HCT116 (cell line): ENCODE measurements around the gene SUPV3L1.

ENCODE experiments used
- CEBPB ChIP-seq: IDR thresholded peaks from 2 replicates; pipeline ENCODE4 v1.6.1; 2012; ENCODE audit warnings: low read depth
- CTCF ChIP-seq, 3 experiments: fragments of 200-600 bp in 1 of 3; sonication (generic) in 1 of 3; IDR thresholded peaks in 2 of 3; conservative IDR thresholded peaks in 1 of 3; 2 replicates each; pipeline ENCODE4 v1.5.1; 2012 to 2017; ENCODE audit warnings: low read depth in 2 of 3, low read length in 2 of 3, antibody characterized with exemption in 1 of 3, borderline replicate concordance in 1 of 3, control low read depth in 1 of 3, mild to moderate bottlenecking in 1 of 3, mixed read lengths in 1 of 3, mixed run types in 1 of 3, moderate library complexity in 1 of 3; ENCODE audit not compliant: insufficient read depth in 1 of 3
- EZH2 ChIP-seq: fragments of 200-600 bp; sonication (generic); IDR thresholded peaks from 2 replicates; pipeline ENCODE4 v1.6.1; 2017; ENCODE audit warnings: antibody characterized with exemption, mixed run types
- MAX ChIP-seq: IDR thresholded peaks from 2 replicates; pipeline ENCODE4 v1.6.1; 2012
- POLR2A ChIP-seq: IDR thresholded peaks from 2 replicates; pipeline ENCODE4 v1.7.0; 2011; ENCODE audit warnings: borderline replicate concordance; ENCODE audit not compliant: insufficient read depth, insufficient read length; ENCODE audit errors: extremely low read depth
- POLR2AphosphoS5 ChIP-seq: IDR thresholded peaks from 2 replicates; pipeline ENCODE4 v1.6.1; 2011; ENCODE audit warnings: mild to moderate bottlenecking, low read depth, low read length, moderate library complexity
- RAD21 ChIP-seq: IDR thresholded peaks from 2 replicates; pipeline ENCODE4 v1.6.1; 2012; ENCODE audit warnings: low read depth, mild to moderate bottlenecking
- REST ChIP-seq: IDR thresholded peaks from 2 replicates; pipeline ENCODE4 v1.6.1; 2012; ENCODE audit warnings: low read depth
- TCF7L2 ChIP-seq: IDR thresholded peaks from 2 replicates; pipeline ENCODE4 v1.7.0; 2011; ENCODE audit warnings: borderline replicate concordance, inconsistent platforms; ENCODE audit not compliant: insufficient read depth, insufficient read length; ENCODE audit errors: extremely low read depth

GRCh38 chr10:69130251-69130650 lies 49.8 kb upstream of the SUPV3L1 start:
- TF ChIP-seq CTCF (IDR thresholded peaks at IDR 0.05 in 2 of 3, conservative IDR thresholded peaks at IDR 0.05 in 1 of 3; ENCODE audit: borderline replicate concordance in 1 of 3, insufficient read depth in 1 of 3, low read depth in 2 of 3, low read length in 2 of 3) (no peak), POLR2A (no peak), EZH2 (no peak), REST (no peak), TCF7L2 (no peak), POLR2AphosphoS5 (no peak), CEBPB (no peak), MAX (no peak), RAD21 (no peak)
